ES-I3 (cell line): Measurements from ENCODE around the gene NCOA5.

Source experiments
- H3K36me3 ChIP-seq: 2 replicates; pipeline ENCODE4 v1.6.1; 2013; ENCODE audit warnings: mild to moderate bottlenecking, low read length, control low read depth, moderate library complexity; ENCODE audit not compliant: insufficient read depth
- H3K4me1 ChIP-seq: 2 replicates; pipeline ENCODE4 v1.6.1; 2013; ENCODE audit warnings: mild to moderate bottlenecking, control low read depth, low read length; ENCODE audit not compliant: insufficient read depth
- H3K9ac ChIP-seq: 2 replicates; pipeline ENCODE4 v1.6.1; 2013; ENCODE audit warnings: low read depth, mild to moderate bottlenecking, low read length, moderate library complexity
- H3K9me3 ChIP-seq: 2 replicates; pipeline ENCODE4 v1.6.1; 2013; ENCODE audit warnings: mild to moderate bottlenecking, low read length, moderate library complexity; ENCODE audit not compliant: control insufficient read depth, insufficient read depth

The NCOA5 gene

GRCh38 chr20:46056027-46056833 is 33.5 kb downstream of the NCOA5 start:
- no peaks in the 10 kb centered on the region for H3K36me3 ChIP-seq
- H3K9ac ChIP-seq: no peak overlapping the region
- no peaks in the 10 kb centered on the region for H3K4me1 ChIP-seq
- H3K9me3 ChIP-seq: no peaks in the 10 kb centered on the region

- Histone ChIP-seq H3K9ac (no peak overlapping the region), H3K9me3 (no peaks in the 10 kb centered on the region), H3K4me1 (no peaks in the 10 kb centered on the region), H3K36me3 (no peaks in the 10 kb centered on the region)
Measured at GRCh38 chr20:46055269-46055668, 34.5 kb downstream of the NCOA5 start.

GRCh38 chr20:46054606-46055005 is 35.2 kb downstream of the NCOA5 start:
- Histone ChIP-seq H3K9me3 (no peaks in the 10 kb centered on the region), H3K9ac (no peak overlapping the region), H3K36me3 (no peaks in the 10 kb centered on the region), H3K4me1 (no peaks in the 10 kb centered on the region)

GRCh38 chr20:46053416-46053815 is 36.3 kb downstream of the NCOA5 start:
- Histone ChIP-seq H3K9ac (no peak overlapping the region), H3K4me1 (no peaks in the 10 kb centered on the region), H3K36me3 (no peaks in the 10 kb centered on the region), H3K9me3 (no peaks in the 10 kb centered on the region)

- Histone ChIP-seq H3K4me1 (no peaks in the 10 kb centered on the region), H3K9ac (no peak overlapping the region), H3K9me3 (no peaks in the 10 kb centered on the region), H3K36me3 (no peaks in the 10 kb centered on the region)
Measured at GRCh38 chr20:46051556-46052308, 38.0 kb downstream of the NCOA5 start.

- Histone ChIP-seq H3K4me1 (no peaks in the 10 kb centered on the region), H3K36me3 (no peaks in the 10 kb centered on the region), H3K9ac (no peak overlapping the region), H3K9me3 (no peaks in the 10 kb centered on the region)
Measured at GRCh38 chr20:46050885-46051284, 38.9 kb downstream of the NCOA5 start.

- Histone ChIP-seq H3K4me1 (no peaks in the 10 kb centered on the region), H3K9ac (no peak overlapping the region), H3K9me3 (no peaks in the 10 kb centered on the region)
Measured at GRCh38 chr20:46050444-46050843, 39.3 kb downstream of the NCOA5 start.

GRCh38 chr20:46049815-46050214 is 39.9 kb downstream of the NCOA5 start:
- Histone ChIP-seq H3K9ac (no peak overlapping the region), H3K4me1 (no peaks in the 10 kb centered on the region), H3K36me3 (no peaks in the 10 kb centered on the region), H3K9me3 (no peaks in the 10 kb centered on the region)

More at GRCh38 chr20:46050444-46050843, 39.3 kb downstream of the NCOA5 start:
- H3K36me3 ChIP-seq: no peaks in the 10 kb centered on the region

- Histone ChIP-seq H3K9me3 (no peaks in the 10 kb centered on the region), H3K4me1 (no peaks in the 10 kb centered on the region), H3K36me3 (no peaks in the 10 kb centered on the region), H3K9ac (no peak overlapping the region)
Measured at GRCh38 chr20:46049190-46049589, 40.6 kb downstream of the NCOA5 start.

- Histone ChIP-seq H3K36me3 (no peaks in the 10 kb centered on the region), H3K4me1 (no peaks in the 10 kb centered on the region), H3K9ac (no peak overlapping the region), H3K9me3 (no peaks in the 10 kb centered on the region)
Measured at GRCh38 chr20:46047821-46048220, 41.9 kb downstream of the NCOA5 start.

- no peaks in the 10 kb centered on the region for H3K9me3 ChIP-seq
- H3K36me3 ChIP-seq: no peaks in the 10 kb centered on the region
- no peaks in the 10 kb centered on the region for H3K4me1 ChIP-seq
- H3K9ac ChIP-seq: no peak overlapping the region
Measured at GRCh38 chr20:46046588-46047310, 43.0 kb downstream of the NCOA5 start.

- no peaks in the 10 kb centered on the region for H3K4me1 ChIP-seq
- no peaks in the 10 kb centered on the region for H3K9me3 ChIP-seq
- H3K9ac ChIP-seq: no peak overlapping the region
- H3K36me3 ChIP-seq: no peaks in the 10 kb centered on the region
Measured at GRCh38 chr20:46044896-46045295, 44.9 kb downstream of the NCOA5 start.

GRCh38 chr20:46043556-46043955 is 46.2 kb downstream of the NCOA5 start:
- H3K36me3 ChIP-seq: no peaks in the 10 kb centered on the region
- no peaks in the 10 kb centered on the region for H3K9me3 ChIP-seq
- no peak overlapping the region for H3K9ac ChIP-seq
- H3K4me1 ChIP-seq: no peaks in the 10 kb centered on the region

GRCh38 chr20:46040902-46041535 is 48.7 kb downstream of the NCOA5 start:
- Histone ChIP-seq H3K9me3 (no peaks in the 10 kb centered on the region), H3K9ac (no peak overlapping the region), H3K36me3 (no peaks in the 10 kb centered on the region), H3K4me1 (no peaks in the 10 kb centered on the region)
